Astrocyte (in vitro differentiated cells and primary cell): ENCODE results near the gene APMAP.

Source experiments
- CTCF ChIP-seq: IDR thresholded peaks from 2 replicates; pipeline ENCODE4 v1.5.1; 2011; ENCODE audit warnings: low read depth, mild to moderate bottlenecking, inconsistent platforms, low read length, moderate library complexity; ENCODE audit not compliant: insufficient read depth
- EZH2 ChIP-seq: IDR thresholded peaks from 2 replicates; pipeline ENCODE4 v1.6.1; 2012; ENCODE audit warnings: mild to moderate bottlenecking, low read length, inconsistent platforms; ENCODE audit not compliant: insufficient read depth

- TF ChIP-seq CTCF, result no peak
- TF ChIP-seq EZH2, result no peak
Measured at GRCh38 chr20:24951536-24952083, 40.9 kb downstream of the APMAP start.
